GM23338 (cell line): ENCODE results near the gene AGFG1. TPM values are rescaled to one million over a fixed set of nuclear protein-coding genes. Genes with fewer than 3 reads are reported as not detected.

Experiments used
- ATAC-seq: fragments of 200-7000 bp; cut with Tn5 transposase; 3 replicates; pipeline ENCODE4 v1.9.1; 2020
- DNase-seq: peaks from one replicate; pipeline ENCODE4 v3.0.0-alpha.2; 2015; ENCODE audit warnings: low spot score
- H2AFZ ChIP-seq: fragments of 200-600 bp; sonication (generic); 2 replicates; pipeline ENCODE4 v1.8.0; 2016; ENCODE audit warnings: antibody characterized with exemption, mild to moderate bottlenecking, moderate library complexity
- H3F3A ChIP-seq: fragments of 200-600 bp; sonication (generic); replicated peaks from 2 replicates; pipeline ENCODE4 v1.8.0; 2017; ENCODE audit warnings: antibody characterized with exemption, mixed run types, low read depth
- H3K27ac ChIP-seq: fragments of 200-600 bp; sonication (generic); 2 replicates; pipeline ENCODE4 v1.6.1; 2016; ENCODE audit warnings: low read depth
- H3K27me3 ChIP-seq: fragments of 200-600 bp; sonication (generic); 2 replicates; pipeline ENCODE4 v1.8.0; 2016; ENCODE audit warnings: mild to moderate bottlenecking, mixed run types, moderate library complexity; ENCODE audit not compliant: insufficient read depth
- H3K36me3 ChIP-seq: fragments of 200-600 bp; sonication (generic); 2 replicates; pipeline ENCODE4 v1.8.0; 2016; ENCODE audit warnings: mild to moderate bottlenecking; ENCODE audit not compliant: insufficient read depth
- H3K4me1 ChIP-seq: fragments of 200-600 bp; sonication (generic); 2 replicates; pipeline ENCODE4 v1.8.0; 2016; ENCODE audit warnings: mild to moderate bottlenecking, moderate library complexity; ENCODE audit not compliant: insufficient read depth
- H3K4me2 ChIP-seq: fragments of 200-600 bp; sonication (generic); 2 replicates; pipeline ENCODE4 v1.7.1; 2017; ENCODE audit warnings: mixed run types
- H3K4me3 ChIP-seq: fragments of 200-600 bp; sonication (generic); 2 replicates; pipeline ENCODE4 v1.6.1; 2016; ENCODE audit warnings: mixed run types
- H3K79me2 ChIP-seq: fragments of 200-600 bp; sonication (generic); replicated peaks from 2 replicates; pipeline ENCODE4 v1.8.0; 2017; ENCODE audit warnings: mild to moderate bottlenecking; ENCODE audit not compliant: insufficient read depth
- H3K9me2 ChIP-seq: fragments of 200-600 bp; sonication (generic); 2 replicates; pipeline ENCODE4 v1.8.0; 2017; ENCODE audit not compliant: insufficient read depth
- H4K20me1 ChIP-seq: fragments of 200-600 bp; sonication (generic); replicated peaks from 2 replicates; pipeline ENCODE4 v1.8.0; 2017; ENCODE audit warnings: mild to moderate bottlenecking; ENCODE audit not compliant: insufficient read depth
- H3K27ac Mint-ChIP-seq: 2 replicates; pipeline ENCODE4 v1.8.0; 2020; ENCODE audit warnings: inconsistent platforms, mild to moderate bottlenecking, moderate library complexity, mixed read lengths
- H3K27me3 Mint-ChIP-seq: 3 replicates; pipeline ENCODE4 v1.8.0; 2022; ENCODE audit warnings: low read depth, mild to moderate bottlenecking, moderate library complexity, mixed read lengths, inconsistent platforms; ENCODE audit not compliant: insufficient read depth, poor library complexity
- H3K36me3 Mint-ChIP-seq: 3 replicates; pipeline ENCODE4 v1.8.0; 2021; ENCODE audit warnings: low read depth, mild to moderate bottlenecking, inconsistent platforms, moderate library complexity, mixed read lengths
- H3K4me1 Mint-ChIP-seq: 3 replicates; pipeline ENCODE4 v1.8.0; 2020; ENCODE audit warnings: mild to moderate bottlenecking, inconsistent platforms, mixed read lengths
- H3K4me3 Mint-ChIP-seq: 3 replicates; pipeline ENCODE4 v1.8.0; 2021; ENCODE audit warnings: moderate library complexity, mild to moderate bottlenecking, inconsistent platforms, mixed read lengths
- H3K9me3 Mint-ChIP-seq: 3 replicates; pipeline ENCODE4 v1.8.0; 2020; ENCODE audit warnings: moderate library complexity, mild to moderate bottlenecking, inconsistent platforms, mixed read lengths
- CREB1 ChIP-seq: fragments of 250-450 bp; sonication (Bioruptor Pico); IDR thresholded peaks from 2 replicates; pipeline ENCODE4 v1.5.0; 2020; ENCODE audit warnings: low read depth, mild to moderate bottlenecking, moderate library complexity
- CTCF ChIP-seq, 2 experiments: fragments of 200-600 bp in 1 of 2; sonication (generic) in 1 of 2; conservative IDR thresholded peaks; 2 replicates each; pipeline versions ENCODE4 v1.5.1 to v1.6.1; 2016 to 2017; ENCODE audit warnings: antibody characterized with exemption in 2 of 2, low read depth in 2 of 2, mild to moderate bottlenecking in 2 of 2, moderate library complexity in 1 of 2
- EZH2 ChIP-seq: fragments of 200-600 bp; sonication (generic); IDR thresholded peaks from one replicate; pipeline ENCODE4 v1.8.0; 2017; ENCODE audit warnings: antibody characterized with exemption, mild to moderate bottlenecking, low read depth; ENCODE audit not compliant: unreplicated experiment
- EZH2phosphoT487 ChIP-seq: fragments of 200-600 bp; sonication (generic); IDR thresholded peaks from one replicate; pipeline ENCODE4 v1.8.1; 2018; ENCODE audit warnings: antibody characterized with exemption; ENCODE audit not compliant: unreplicated experiment
- JUNB ChIP-seq: IDR thresholded peaks from one replicate; pipeline ENCODE4 v1.6.1; 2016; ENCODE audit warnings: antibody characterized with exemption; ENCODE audit not compliant: unreplicated experiment
- POLR2AphosphoS5 ChIP-seq: IDR thresholded peaks from 2 replicates; pipeline ENCODE4 v1.6.1; 2016; ENCODE audit warnings: antibody characterized with exemption, low read depth
- STAT1 ChIP-seq: IDR thresholded peaks from one replicate; pipeline ENCODE4 v1.6.1; 2016; ENCODE audit warnings: antibody characterized with exemption; ENCODE audit not compliant: unreplicated experiment
- ZNF331 ChIP-seq: fragments of 250-450 bp; sonication (Bioruptor Pico); IDR thresholded peaks from 2 replicates; pipeline ENCODE4 v1.5.0; 2020; ENCODE audit warnings: low read depth, mild to moderate bottlenecking, moderate library complexity
- ZNF462 ChIP-seq: fragments of 250-450 bp; sonication (Bioruptor Pico); IDR thresholded peaks from 2 replicates; pipeline ENCODE4 v1.5.0; 2020; ENCODE audit warnings: mild to moderate bottlenecking, moderate library complexity
- polyA plus RNA-seq: library from polyadenylated mRNA; unstranded; fragments of >200 nt; fragmentation: Nextera tagmentation; extraction: Ambion mirVana; gene quantifications from 2 replicates; pipeline ENCODE4 v1.2.1, GENCODE V29; 2016
- total RNA-seq: library from RNA; depleted of rRNA; stranded (reverse); fragments of >200 nt; shearing (Covaris generic); gene quantifications from 2 replicates; pipeline ENCODE4 v1.2.3, GENCODE V29; 2014

The AGFG1 gene
- total and polyA plus RNA-seq, 2 experiments from 2014 or later: 14.5 to 113 TPM

GRCh38 chr2:227606476-227606875 is 134.5 kb downstream of the AGFG1 start:
- no peak overlapping the region for H3K27ac Mint-ChIP-seq
- no peak overlapping the region for H3K27ac ChIP-seq
- DNase-seq (no peak), ATAC-seq (no peak)
- no peak overlapping the region for H3K4me3 ChIP-seq
- H3K27me3 Mint-ChIP-seq: no peaks in the 10 kb centered on the region
- no peaks in the 10 kb centered on the region for H3K9me2 ChIP-seq
- no peak overlapping the region for H3K4me2 ChIP-seq
- no peaks in the 10 kb centered on the region for H3K9me3 Mint-ChIP-seq
- H3K79me2 ChIP-seq: no peaks in the 10 kb centered on the region
- H4K20me1 ChIP-seq: no peaks in the 10 kb centered on the region; the same call in 1 of the 2 replicates
- no peak for TF ChIP-seq ZNF462 (CRISPR knock-in tag)
- no peak for TF ChIP-seq JUNB
- TF ChIP-seq EZH2: no peak
- no peak for TF ChIP-seq CTCF (conservative IDR thresholded peaks at IDR 0.05; ENCODE audit: low read depth in 2 of 2)
- no peak for TF ChIP-seq STAT1
- TF ChIP-seq POLR2AphosphoS5: no peak
- no peak for TF ChIP-seq EZH2phosphoT487
- TF ChIP-seq CREB1 (CRISPR knock-in tag): no peak
- no peak for TF ChIP-seq ZNF331 (CRISPR knock-in tag)
- no peaks in the 10 kb centered on the region for H3K36me3 ChIP-seq
- H3F3A ChIP-seq: no peaks in the 10 kb centered on the region
- H3K4me3 Mint-ChIP-seq: no peak overlapping the region
- H3K4me1 ChIP-seq: no peaks in the 10 kb centered on the region
- H2AFZ ChIP-seq: no peak overlapping the region
- no peaks in the 10 kb centered on the region for H3K27me3 ChIP-seq
- H3K36me3 Mint-ChIP-seq: no peaks in the 10 kb centered on the region
- H3K4me1 Mint-ChIP-seq: no peaks in the 10 kb centered on the region
